Breast epithelium (tissue), 3 donors: Measurements from ENCODE around the gene DHCR24.

ENCODE experiments used
- POLR2A ChIP-seq: fragments of 450-650 bp; IDR thresholded peaks from one replicate; pipeline ENCODE4 v1.6.1; 2016; ENCODE audit warnings: antibody characterized with exemption, mild to moderate bottlenecking, moderate library complexity
- POLR2AphosphoS5 ChIP-seq, 3 donors: sonication (generic); formaldehyde crosslinking; IDR thresholded peaks; one replicate each; pipeline ENCODE4 v1.6.1; 2017; ENCODE audit warnings: antibody characterized with exemption in 3 of 3
- TF ChIP-seq, protein P1 (sequence below), 3 donors: fragments of 450-650 bp; IDR thresholded peaks; one replicate each; pipeline ENCODE4 v1.5.1; 2016 to 2017; ENCODE audit warnings: antibody characterized with exemption in 3 of 3, mild to moderate bottlenecking in 3 of 3, moderate library complexity in 3 of 3

DNA sequence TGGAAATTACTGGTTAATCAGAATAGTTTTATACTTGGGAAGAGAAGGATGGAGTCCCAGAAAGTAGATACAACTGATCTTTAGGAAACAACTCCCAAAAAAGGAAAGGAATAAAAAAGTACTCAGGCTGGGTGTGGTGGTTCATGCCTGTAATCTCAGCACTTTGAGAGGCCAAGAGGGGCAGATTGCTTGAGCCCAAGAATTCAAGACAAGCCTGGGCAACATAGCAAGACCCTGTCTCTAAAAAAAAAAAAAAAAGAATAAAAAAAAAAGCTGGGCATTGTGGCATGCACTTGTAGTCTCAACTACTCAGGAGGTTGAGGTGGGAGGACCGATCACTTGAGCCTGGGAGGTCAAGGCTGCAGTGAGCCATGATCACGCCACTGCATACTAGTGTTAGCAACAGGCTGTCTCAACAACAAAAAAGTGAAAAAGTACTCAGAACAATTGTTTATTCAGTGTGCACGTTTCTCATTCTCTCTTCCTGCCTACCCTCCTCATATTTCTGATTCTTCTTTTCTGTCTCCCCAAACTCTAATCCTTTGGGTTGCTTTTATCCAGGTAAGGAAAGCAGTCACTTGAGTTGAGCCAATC lies 2.2 kb upstream of the DHCR24 start:
- TF ChIP-seq, protein P1, sequence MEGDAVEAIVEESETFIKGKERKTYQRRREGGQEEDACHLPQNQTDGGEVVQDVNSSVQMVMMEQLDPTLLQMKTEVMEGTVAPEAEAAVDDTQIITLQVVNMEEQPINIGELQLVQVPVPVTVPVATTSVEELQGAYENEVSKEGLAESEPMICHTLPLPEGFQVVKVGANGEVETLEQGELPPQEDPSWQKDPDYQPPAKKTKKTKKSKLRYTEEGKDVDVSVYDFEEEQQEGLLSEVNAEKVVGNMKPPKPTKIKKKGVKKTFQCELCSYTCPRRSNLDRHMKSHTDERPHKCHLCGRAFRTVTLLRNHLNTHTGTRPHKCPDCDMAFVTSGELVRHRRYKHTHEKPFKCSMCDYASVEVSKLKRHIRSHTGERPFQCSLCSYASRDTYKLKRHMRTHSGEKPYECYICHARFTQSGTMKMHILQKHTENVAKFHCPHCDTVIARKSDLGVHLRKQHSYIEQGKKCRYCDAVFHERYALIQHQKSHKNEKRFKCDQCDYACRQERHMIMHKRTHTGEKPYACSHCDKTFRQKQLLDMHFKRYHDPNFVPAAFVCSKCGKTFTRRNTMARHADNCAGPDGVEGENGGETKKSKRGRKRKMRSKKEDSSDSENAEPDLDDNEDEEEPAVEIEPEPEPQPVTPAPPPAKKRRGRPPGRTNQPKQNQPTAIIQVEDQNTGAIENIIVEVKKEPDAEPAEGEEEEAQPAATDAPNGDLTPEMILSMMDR (IDR thresholded peaks at IDR 0.05) = no peak
- TF ChIP-seq POLR2A (no peak), POLR2AphosphoS5 (IDR thresholded peaks at IDR 0.05) (no peak)
